DMS53 treated with DMSO at 0.1 percent for 48 hours (cell line): ENCODE data around the gene GRM3.
"Not testable (repeated sequence)": the region's sequence is repeated elsewhere in the genome, so short reads cannot be mapped to it uniquely, and the experiment has no call there.

Experiments
- DNase-seq: peaks from one replicate; lab custom pipeline; 2025; ENCODE audit not compliant: unreplicated experiment; lab: John Stamatoyannopoulos, UW

The GRM3 gene

GRCh38 chr7:86643561-86644281, at the start of gene GRM3:
Gene GRM3, plus strand, starts transcription at chr7:86643909. Its CDS starts 121,237 bp downstream, at chr7:86765146.
- DNase-seq: no peak

GRCh38 chr7:86598311-86598710, 45.4 kb upstream of the GRM3 start:
- peak; percentile 13 for DNase-seq

GRCh38 chr7:86598721-86599120, 45.0 kb upstream of the GRM3 start:
- DNase-seq: no peak

GRCh38 chr7:86600506-86601290, 43.0 kb upstream of the GRM3 start:
- DNase-seq: no peak

- not testable (repeated sequence) for DNase-seq
Observed at GRCh38 chr7:86615711-86616110, 28.0 kb upstream of the GRM3 start.

- DNase-seq: no peak
Observed at GRCh38 chr7:86644282-86645224, 844 bp downstream of the GRM3 start.

GRCh38 chr7:86645225-86645608, 1.5 kb downstream of the GRM3 start:
- no peak for DNase-seq

GRCh38 chr7:86645676-86646276, 2.1 kb downstream of the GRM3 start:
- no peak for DNase-seq

GRCh38 chr7:86647385-86648094, 3.8 kb downstream of the GRM3 start:
- DNase-seq: no peak

- no peak for DNase-seq
Observed at GRCh38 chr7:86648169-86648568, 4.5 kb downstream of the GRM3 start.

GRCh38 chr7:86653919-86654659, 10.4 kb downstream of the GRM3 start:
- DNase-seq: no peak

- DNase-seq: no peak
Observed at GRCh38 chr7:86657948-86658347, 14.2 kb downstream of the GRM3 start.

GRCh38 chr7:86660950-86661462, 17.3 kb downstream of the GRM3 start:
- DNase-seq: no peak

- DNase-seq: no peak
Observed at GRCh38 chr7:86664486-86664885, 20.8 kb downstream of the GRM3 start.

GRCh38 chr7:86664991-86665390, 21.3 kb downstream of the GRM3 start:
- DNase-seq: no peak

GRCh38 chr7:86665669-86666068, 22.0 kb downstream of the GRM3 start:
- DNase-seq: no peak

GRCh38 chr7:86667732-86668131, 24.0 kb downstream of the GRM3 start:
- DNase-seq: peak; percentile 17

- no peak for DNase-seq
Observed at GRCh38 chr7:86668315-86668714, 24.6 kb downstream of the GRM3 start.

- DNase-seq: no peak
Observed at GRCh38 chr7:86687831-86688230, 44.1 kb downstream of the GRM3 start.
